OCI-LY3 (cell line): ENCODE measurements around the gene JUP.

Experiments
- H2AFZ ChIP-seq: fragments of 200-600, 300-600 bp; shearing (Covaris generic); 2 replicates; pipeline ENCODE4 v1.6.0; 2014; ENCODE audit warnings: antibody characterized with exemption, low read depth, low read length
- H3K27ac ChIP-seq: fragments of 200-600, 300-600 bp; sonication (generic); 2 replicates; pipeline ENCODE4 v1.5.1; 2014; ENCODE audit warnings: mild to moderate bottlenecking, low read length, moderate library complexity, mixed read lengths
- H3K27me3 ChIP-seq: fragments of 200-600, 300-600 bp; sonication (generic); 2 replicates; pipeline ENCODE4 v1.6.1; 2014; ENCODE audit warnings: low read depth, low read length, mixed read lengths
- H3K36me3 ChIP-seq: fragments of 200-600, 300-600 bp; sonication (generic); replicated peaks from 2 replicates; pipeline ENCODE3; 2014; ENCODE audit warnings: low read depth, low read length, mixed read lengths
- H3K4me1 ChIP-seq: fragments of 300-600, 200-600 bp; sonication (generic); 2 replicates; pipeline ENCODE4 v1.6.1; 2014; ENCODE audit warnings: low read length, mixed read lengths
- H3K4me2 ChIP-seq: fragments of 200-600, 300-600 bp; sonication (generic); 2 replicates; pipeline ENCODE4 v1.6.1; 2014; ENCODE audit warnings: low read length, mixed read lengths
- H3K4me3 ChIP-seq: fragments of 300-600, 200-600 bp; sonication (generic); 2 replicates; pipeline ENCODE4 v1.5.1; 2014; ENCODE audit warnings: antibody characterized with exemption, mild to moderate bottlenecking, low read length, moderate library complexity
- H3K79me2 ChIP-seq: fragments of 300-600, 200-600 bp; shearing (Covaris generic); 2 replicates; pipeline ENCODE4 v1.6.1; 2014; ENCODE audit warnings: mild to moderate bottlenecking, low read length, mixed read lengths
- H3K9ac ChIP-seq: fragments of 300-600, 200-600 bp; shearing (Covaris generic); 2 replicates; pipeline ENCODE4 v1.6.0; 2014; ENCODE audit warnings: mild to moderate bottlenecking, low read length, moderate library complexity
- H3K9me3 ChIP-seq: fragments of 200-600, 300-600 bp; shearing (Covaris generic); 2 replicates; pipeline ENCODE4 v1.6.1; 2014; ENCODE audit warnings: low read length, mixed read lengths; ENCODE audit not compliant: insufficient read depth
- H4K20me1 ChIP-seq: fragments of 200-600, 300-600 bp; sonication (generic); 2 replicates; pipeline ENCODE4 v1.6.1; 2016; ENCODE audit warnings: low read length, mixed read lengths; ENCODE audit not compliant: insufficient read depth
- EZH2phosphoT487 ChIP-seq: fragments of 200-600 bp; shearing (Covaris generic); IDR thresholded peaks from 2 replicates; pipeline ENCODE4 v1.6.1; 2018; ENCODE audit warnings: antibody characterized with exemption, mixed run types, low read depth
- TF ChIP-seq, protein P1 (sequence below): fragments of 200-600, 300-600 bp; sonication (generic); IDR thresholded peaks from 2 replicates; pipeline ENCODE4 v1.5.1; 2014; ENCODE audit warnings: antibody characterized with exemption, low read length, low read depth

Gene JUP

DNA sequence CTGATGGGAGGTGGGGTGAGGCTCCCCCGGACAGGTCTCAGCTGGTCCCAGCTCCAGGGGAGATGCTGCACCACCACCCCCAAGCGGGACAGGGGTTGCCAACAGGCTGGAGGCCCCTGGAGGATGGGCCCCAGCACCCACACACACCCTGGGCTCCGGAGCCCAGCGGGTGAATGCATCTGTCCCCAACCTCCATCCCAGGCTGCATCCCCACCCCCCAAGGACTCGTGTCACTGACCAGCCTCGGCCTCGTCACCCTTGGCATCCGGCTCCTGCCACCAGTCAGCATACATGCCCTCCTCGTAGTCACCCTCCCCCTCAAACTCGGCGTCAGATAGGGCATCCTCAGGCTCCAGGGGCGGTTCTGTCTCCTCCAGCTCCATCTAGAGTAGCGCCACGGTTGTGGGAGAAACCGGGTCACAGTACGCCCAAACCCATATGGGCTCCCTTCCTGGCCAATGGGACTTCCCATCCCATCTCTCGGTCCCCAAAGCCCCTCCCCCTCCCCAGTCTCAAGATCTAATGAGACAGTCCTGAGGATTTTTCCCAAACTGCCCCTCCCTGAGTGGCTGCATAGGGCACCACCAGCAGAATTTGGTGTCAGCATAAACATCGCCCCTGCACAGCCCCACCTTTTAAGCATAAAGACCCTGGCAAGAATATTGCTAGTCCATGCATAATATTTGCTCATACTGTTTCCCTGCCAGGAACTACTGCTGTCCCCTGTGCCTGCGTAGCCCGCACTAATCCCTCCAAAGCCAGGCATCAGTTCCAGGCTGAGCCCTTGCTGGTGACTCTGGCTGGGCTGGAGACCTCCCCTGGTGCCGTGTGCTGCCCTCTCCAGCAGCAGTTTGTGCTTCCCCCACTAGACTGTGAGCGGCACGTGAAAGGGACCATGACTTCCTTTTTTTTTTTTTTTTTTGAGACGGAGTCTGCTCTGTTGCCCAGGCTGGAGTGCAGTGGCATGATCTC, 16.8 kb upstream of the JUP start:
- Histone ChIP-seq H3K4me2 (peak overlapping the region; percentile 99), H3K27me3 (no peaks in the 10 kb centered on the region), H2AFZ (peak overlapping the region; percentile 96), H3K4me3 (peak overlapping the region; percentile 78), H3K79me2 (no peaks in the 10 kb centered on the region), H3K36me3 (no peaks in the 10 kb centered on the region), H3K9me3 (no peaks in the 10 kb centered on the region), H3K27ac (peak overlapping the region; percentile 41), H3K9ac (peak overlapping the region; percentile 61), H4K20me1 (no peaks in the 10 kb centered on the region), H3K4me1 (peaks cover 14% of the 10 kb centered on the region)
- TF ChIP-seq, protein P1, sequence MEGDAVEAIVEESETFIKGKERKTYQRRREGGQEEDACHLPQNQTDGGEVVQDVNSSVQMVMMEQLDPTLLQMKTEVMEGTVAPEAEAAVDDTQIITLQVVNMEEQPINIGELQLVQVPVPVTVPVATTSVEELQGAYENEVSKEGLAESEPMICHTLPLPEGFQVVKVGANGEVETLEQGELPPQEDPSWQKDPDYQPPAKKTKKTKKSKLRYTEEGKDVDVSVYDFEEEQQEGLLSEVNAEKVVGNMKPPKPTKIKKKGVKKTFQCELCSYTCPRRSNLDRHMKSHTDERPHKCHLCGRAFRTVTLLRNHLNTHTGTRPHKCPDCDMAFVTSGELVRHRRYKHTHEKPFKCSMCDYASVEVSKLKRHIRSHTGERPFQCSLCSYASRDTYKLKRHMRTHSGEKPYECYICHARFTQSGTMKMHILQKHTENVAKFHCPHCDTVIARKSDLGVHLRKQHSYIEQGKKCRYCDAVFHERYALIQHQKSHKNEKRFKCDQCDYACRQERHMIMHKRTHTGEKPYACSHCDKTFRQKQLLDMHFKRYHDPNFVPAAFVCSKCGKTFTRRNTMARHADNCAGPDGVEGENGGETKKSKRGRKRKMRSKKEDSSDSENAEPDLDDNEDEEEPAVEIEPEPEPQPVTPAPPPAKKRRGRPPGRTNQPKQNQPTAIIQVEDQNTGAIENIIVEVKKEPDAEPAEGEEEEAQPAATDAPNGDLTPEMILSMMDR, result no peak
- no peak for TF ChIP-seq EZH2phosphoT487

DNA sequence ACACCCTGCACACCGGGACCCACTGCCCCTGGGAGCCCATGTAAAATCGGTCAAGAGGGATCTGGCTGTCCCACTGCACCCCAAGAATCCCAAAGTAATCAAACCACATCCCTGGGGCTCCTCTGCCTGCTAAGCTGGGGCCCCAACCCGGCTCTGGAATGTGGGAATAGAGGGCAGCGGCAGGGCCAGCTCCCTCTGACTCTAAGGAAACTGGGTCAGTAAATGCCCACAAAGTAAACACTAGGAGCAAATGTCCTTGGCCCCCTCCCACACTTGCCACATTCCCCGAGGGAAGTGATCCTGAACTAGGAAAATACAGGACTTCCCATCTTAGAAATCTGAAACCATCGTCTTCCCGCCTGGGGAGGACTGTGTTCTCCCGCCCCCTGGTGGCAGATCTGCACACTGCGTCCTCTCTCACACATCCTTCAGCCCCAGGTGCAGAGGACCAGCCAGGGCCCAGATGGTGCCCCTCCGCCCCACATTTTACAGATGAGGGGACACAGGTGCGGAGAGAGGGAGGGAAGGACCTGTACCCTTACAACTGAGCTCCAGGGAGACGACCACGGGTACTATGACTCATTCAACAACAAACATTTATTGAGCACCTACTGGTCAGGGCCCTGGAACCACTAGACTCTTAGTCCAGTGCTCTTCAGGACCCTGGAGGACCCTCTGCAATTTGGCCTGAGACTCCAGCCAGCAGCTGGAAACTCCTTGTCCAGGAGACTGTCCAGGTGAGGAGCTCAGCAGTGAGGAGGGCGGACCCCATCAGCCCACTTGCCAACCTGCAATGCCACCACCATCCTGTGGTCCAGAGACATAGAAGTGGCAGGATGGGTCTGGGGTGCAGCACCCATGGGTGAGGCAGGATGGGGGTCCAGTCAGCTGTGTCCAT, 15.1 kb upstream of the JUP start:
- Histone ChIP-seq H3K4me3 (no peak overlapping the region), H3K4me2 (peak overlapping the region; percentile 23), H3K79me2 (no peaks in the 10 kb centered on the region), H3K9me3 (no peaks in the 10 kb centered on the region), H3K9ac (no peak overlapping the region), H3K36me3 (no peaks in the 10 kb centered on the region), H2AFZ (no peak overlapping the region), H4K20me1 (no peaks in the 10 kb centered on the region), H3K4me1 (peaks cover 14% of the 10 kb centered on the region), H3K27me3 (no peaks in the 10 kb centered on the region), H3K27ac (no peak overlapping the region)
- TF ChIP-seq, protein P1, result peak; percentile 92
- no peak for TF ChIP-seq EZH2phosphoT487

DNA sequence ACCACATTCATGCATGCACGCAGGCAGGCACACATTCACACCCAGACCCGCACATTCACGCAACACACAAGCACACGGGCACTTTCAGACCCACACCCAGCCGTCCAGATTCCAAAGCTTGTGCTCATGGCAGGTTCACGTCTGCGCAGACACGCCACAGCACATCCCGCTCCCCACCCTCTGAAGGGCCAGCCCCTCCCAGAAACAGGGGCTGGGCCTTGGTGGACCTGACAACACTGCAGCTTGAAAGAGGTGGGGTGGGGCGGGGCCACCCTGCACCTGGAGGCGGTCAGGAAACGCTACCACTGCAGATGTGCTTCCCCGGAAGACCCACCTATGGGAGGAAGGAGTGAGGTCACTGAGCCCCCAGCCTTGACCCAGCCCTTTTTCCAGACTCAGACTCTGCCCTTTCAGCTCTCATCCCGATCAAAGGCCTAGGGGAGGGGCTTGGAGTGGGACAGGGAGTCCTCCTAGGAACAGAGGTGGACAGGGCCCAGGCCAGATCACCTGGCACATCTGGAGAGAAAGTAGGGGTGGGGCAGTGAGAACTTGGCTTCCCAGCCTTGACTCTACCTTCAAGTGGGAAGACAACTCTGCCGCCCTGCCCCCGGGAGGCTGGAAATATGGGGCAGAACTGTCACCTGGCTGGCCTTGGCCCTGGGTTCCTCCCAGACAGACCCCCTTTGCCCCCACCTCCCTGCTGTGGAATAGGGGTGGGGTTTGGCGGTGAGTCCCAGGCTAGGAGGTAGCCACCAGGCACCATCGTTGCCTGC, 14.3 kb upstream of the JUP start:
- H4K20me1 ChIP-seq, result no peaks in the 10 kb centered on the region
- no peak overlapping the region for H3K4me3 ChIP-seq
- H3K79me2 ChIP-seq, result no peaks in the 10 kb centered on the region
- no peaks in the 10 kb centered on the region for H3K36me3 ChIP-seq
- peaks cover 14% of the 10 kb centered on the region for H3K4me1 ChIP-seq
- H2AFZ ChIP-seq, result no peak overlapping the region
- H3K4me2 ChIP-seq, result no peak overlapping the region; the same call in 1 of the 2 replicates
- no peaks in the 10 kb centered on the region for H3K9me3 ChIP-seq
- H3K9ac ChIP-seq, result no peak overlapping the region
- H3K27me3 ChIP-seq, result no peaks in the 10 kb centered on the region
- H3K27ac ChIP-seq, result no peak overlapping the region
- TF ChIP-seq, protein P1, result no peak
- no peak for TF ChIP-seq EZH2phosphoT487
